ENCODE results near the gene CYCS. TPM values are rescaled to one million over a fixed set of nuclear protein-coding genes. Genes with fewer than 3 reads are reported as not detected.

CYCS gene
- total RNA-seq, 2 experiments from 2014 or later: 126 to 131 TPM

DNA sequence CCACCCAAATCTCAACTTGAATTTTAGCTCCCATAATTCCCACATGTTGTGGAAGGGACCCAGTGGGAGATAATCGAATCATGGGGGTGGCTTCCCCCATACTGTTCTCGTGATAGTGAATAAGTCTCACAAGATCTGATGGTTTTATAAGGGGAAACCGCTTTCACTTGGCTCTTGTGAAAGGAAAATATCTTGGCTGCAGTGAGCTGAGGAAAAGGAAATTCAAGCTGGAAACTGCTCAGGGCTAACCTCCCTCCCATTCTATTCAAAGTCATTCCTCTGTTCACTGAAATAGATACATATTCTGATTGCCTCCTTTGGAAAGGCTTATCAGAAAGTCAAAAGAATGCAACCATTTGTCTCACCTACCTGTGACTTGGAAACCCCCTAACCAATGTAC is 15.8 kb downstream of the CYCS start:
- ChIA-PET CTCF (interaction anchor here (0.6 kb wide), 1 partner anchor 1584 kb away, joined by 4 read pairs; no protein-coding TSS in a partner anchor), POLR2A (no interaction called here)
- no peaks in the 10 kb centered on the region for H3K27me3 ChIP-seq (ENCODE audit: control insufficient read depth in 1 of 2, insufficient read depth in 2 of 2, low read length in 2 of 2)
- H3K4me1 Mint-ChIP-seq (ENCODE audit: low read depth): no peaks in the 10 kb centered on the region
- H3K36me3 Mint-ChIP-seq (ENCODE audit: low read depth): no peaks in the 10 kb centered on the region
- no peak overlapping the region for H3K4me3 ChIP-seq (ENCODE audit: low read length)
- no peak overlapping the region for H3K4me3 Mint-ChIP-seq
- no peaks in the 10 kb centered on the region for H3K36me3 ChIP-seq (ENCODE audit: insufficient read depth, low read length)
- H3K27ac ChIP-seq (ENCODE audit: low read depth in 1 of 2, low read length in 2 of 2): no peak overlapping the region
- H3K27me3 Mint-ChIP-seq: peaks cover 7% of the 10 kb centered on the region
- intact Hi-C loops (cut with DNase I, micrococcal nuclease): no loop called here
- TF ChIP-seq, protein P1, sequence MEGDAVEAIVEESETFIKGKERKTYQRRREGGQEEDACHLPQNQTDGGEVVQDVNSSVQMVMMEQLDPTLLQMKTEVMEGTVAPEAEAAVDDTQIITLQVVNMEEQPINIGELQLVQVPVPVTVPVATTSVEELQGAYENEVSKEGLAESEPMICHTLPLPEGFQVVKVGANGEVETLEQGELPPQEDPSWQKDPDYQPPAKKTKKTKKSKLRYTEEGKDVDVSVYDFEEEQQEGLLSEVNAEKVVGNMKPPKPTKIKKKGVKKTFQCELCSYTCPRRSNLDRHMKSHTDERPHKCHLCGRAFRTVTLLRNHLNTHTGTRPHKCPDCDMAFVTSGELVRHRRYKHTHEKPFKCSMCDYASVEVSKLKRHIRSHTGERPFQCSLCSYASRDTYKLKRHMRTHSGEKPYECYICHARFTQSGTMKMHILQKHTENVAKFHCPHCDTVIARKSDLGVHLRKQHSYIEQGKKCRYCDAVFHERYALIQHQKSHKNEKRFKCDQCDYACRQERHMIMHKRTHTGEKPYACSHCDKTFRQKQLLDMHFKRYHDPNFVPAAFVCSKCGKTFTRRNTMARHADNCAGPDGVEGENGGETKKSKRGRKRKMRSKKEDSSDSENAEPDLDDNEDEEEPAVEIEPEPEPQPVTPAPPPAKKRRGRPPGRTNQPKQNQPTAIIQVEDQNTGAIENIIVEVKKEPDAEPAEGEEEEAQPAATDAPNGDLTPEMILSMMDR (IDR thresholded peaks at IDR 0.05): no peak
- no peak for DNase-seq
- no peaks in the 10 kb centered on the region for H3K9me3 Mint-ChIP-seq
- H3K27ac Mint-ChIP-seq: no peak overlapping the region
- no peak for ATAC-seq (ENCODE audit: poor library complexity)
- no peaks in the 10 kb centered on the region for H3K4me1 ChIP-seq (ENCODE audit: insufficient read depth, low read length)
- no peaks in the 10 kb centered on the region for H3K9me3 ChIP-seq (ENCODE audit: control insufficient read depth in 1 of 2, insufficient read depth in 1 of 2, low read length in 2 of 2)

DNA sequence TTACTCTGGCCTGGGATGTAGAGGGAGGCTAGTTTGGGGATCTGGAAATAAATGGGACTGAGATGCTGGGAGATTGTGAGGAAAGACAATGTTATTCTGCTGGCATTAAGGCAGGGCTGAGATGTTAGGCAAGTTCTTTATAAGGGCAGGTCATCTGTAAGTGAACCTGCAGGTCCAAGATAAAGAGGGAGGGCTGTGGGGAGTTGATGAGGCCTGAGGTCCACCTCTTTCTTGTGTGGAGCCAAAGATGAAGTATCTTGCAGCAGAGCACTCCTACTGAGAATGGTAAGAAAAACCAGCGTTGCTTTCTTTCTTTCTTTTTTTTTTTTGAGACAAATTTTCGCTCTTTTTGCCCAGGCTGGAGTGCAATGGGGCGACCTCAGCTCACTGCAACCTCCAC is 19.1 kb downstream of the CYCS start:
- POLR2A ChIA-PET: no interaction called here
- Histone ChIP-seq H3K27me3 (ENCODE audit: control insufficient read depth in 1 of 2, insufficient read depth in 2 of 2, low read length in 2 of 2) (no peaks in the 10 kb centered on the region), H3K4me1 (ENCODE audit: insufficient read depth, low read length) (no peaks in the 10 kb centered on the region), H3K27ac (ENCODE audit: low read depth in 1 of 2, low read length in 2 of 2) (no peak overlapping the region), H3K4me3 (ENCODE audit: low read length) (no peak overlapping the region), H3K9me3 (ENCODE audit: control insufficient read depth in 1 of 2, insufficient read depth in 1 of 2, low read length in 2 of 2) (no peaks in the 10 kb centered on the region), H3K36me3 (ENCODE audit: insufficient read depth, low read length) (no peaks in the 10 kb centered on the region)
- no peak for DNase-seq
- Mint-ChIP-seq H3K4me3 (no peak overlapping the region), H3K9me3 (no peaks in the 10 kb centered on the region), H3K27me3 (peaks cover 7% of the 10 kb centered on the region), H3K36me3 (ENCODE audit: low read depth) (no peaks in the 10 kb centered on the region), H3K4me1 (ENCODE audit: low read depth) (no peaks in the 10 kb centered on the region), H3K27ac (no peak overlapping the region)
- CTCF ChIA-PET: no interaction called here
- TF ChIP-seq, protein P1 (IDR thresholded peaks at IDR 0.05): no peak
- ATAC-seq (ENCODE audit: poor library complexity): no peak
- intact Hi-C loops (cut with DNase I, micrococcal nuclease): no loop called here

DNA sequence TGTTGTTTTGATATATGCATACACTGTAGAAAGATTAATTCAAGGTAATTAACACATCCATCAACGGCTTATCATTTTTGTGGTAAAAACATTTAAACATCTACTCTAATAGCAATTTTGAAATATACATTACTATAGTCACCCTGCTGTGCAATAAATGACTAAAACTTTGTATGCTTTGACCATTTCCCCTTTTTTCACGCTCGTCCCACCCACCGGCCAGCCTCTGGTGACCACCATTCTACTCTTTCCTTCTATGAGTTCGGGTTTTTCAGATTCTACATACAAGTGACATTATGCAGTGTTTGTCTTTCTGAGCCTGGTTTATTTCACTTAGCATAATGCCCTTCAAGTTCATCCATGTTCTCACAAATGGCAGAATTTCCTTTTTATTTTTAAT is 21.3 kb downstream of the CYCS start:
- Histone ChIP-seq H3K4me3 (ENCODE audit: low read length) (no peak overlapping the region), H3K36me3 (ENCODE audit: insufficient read depth, low read length) (no peaks in the 10 kb centered on the region), H3K9me3 (ENCODE audit: control insufficient read depth in 1 of 2, insufficient read depth in 1 of 2, low read length in 2 of 2) (no peaks in the 10 kb centered on the region), H3K27ac (ENCODE audit: low read depth in 1 of 2, low read length in 2 of 2) (no peak overlapping the region), H3K4me1 (ENCODE audit: insufficient read depth, low read length) (no peaks in the 10 kb centered on the region), H3K27me3 (ENCODE audit: control insufficient read depth in 1 of 2, insufficient read depth in 2 of 2, low read length in 2 of 2) (no peaks in the 10 kb centered on the region)
- CTCF ChIA-PET: no interaction called here
- TF ChIP-seq, protein P1 (IDR thresholded peaks at IDR 0.05): no peak
- Mint-ChIP-seq H3K4me3 (no peak overlapping the region), H3K9me3 (no peaks in the 10 kb centered on the region), H3K27me3 (peaks cover 7% of the 10 kb centered on the region), H3K36me3 (ENCODE audit: low read depth) (no peaks in the 10 kb centered on the region), H3K4me1 (ENCODE audit: low read depth) (no peaks in the 10 kb centered on the region), H3K27ac (no peak overlapping the region)
- DNase-seq (no peak), ATAC-seq (ENCODE audit: poor library complexity) (no peak)
- intact Hi-C loops (cut with DNase I, micrococcal nuclease): no loop called here
- POLR2A ChIA-PET: no interaction called here
